Vagina (tissue), 2 donors: Measurements from ENCODE around the gene LEO1.

Experiments
- POLR2A ChIP-seq, 2 donors: fragments of 450-650 bp; IDR thresholded peaks; one replicate each; pipeline ENCODE4 v1.6.1; 2017; ENCODE audit warnings: antibody characterized with exemption in 2 of 2, mild to moderate bottlenecking in 2 of 2, moderate library complexity in 2 of 2
- POLR2AphosphoS5 ChIP-seq, 2 donors: sonication (generic); formaldehyde crosslinking; IDR thresholded peaks; one replicate each; pipeline ENCODE4 v1.9.0; 2017; ENCODE audit warnings: antibody characterized with exemption in 2 of 2, mild to moderate bottlenecking in 2 of 2, low read depth in 1 of 2; ENCODE audit not compliant: insufficient read depth in 1 of 2
- TF ChIP-seq, protein P1 (sequence below), 3 experiments: fragments of 450-650 bp in 2 of 3; fragments of 200-600 bp in 1 of 3; sonication (generic) in 1 of 3; IDR thresholded peaks; one replicate each; pipeline ENCODE4 v1.5.1; 2017 to 2019; ENCODE audit warnings: antibody characterized with exemption in 3 of 3, mild to moderate bottlenecking in 2 of 3, moderate library complexity in 2 of 3

DNA sequence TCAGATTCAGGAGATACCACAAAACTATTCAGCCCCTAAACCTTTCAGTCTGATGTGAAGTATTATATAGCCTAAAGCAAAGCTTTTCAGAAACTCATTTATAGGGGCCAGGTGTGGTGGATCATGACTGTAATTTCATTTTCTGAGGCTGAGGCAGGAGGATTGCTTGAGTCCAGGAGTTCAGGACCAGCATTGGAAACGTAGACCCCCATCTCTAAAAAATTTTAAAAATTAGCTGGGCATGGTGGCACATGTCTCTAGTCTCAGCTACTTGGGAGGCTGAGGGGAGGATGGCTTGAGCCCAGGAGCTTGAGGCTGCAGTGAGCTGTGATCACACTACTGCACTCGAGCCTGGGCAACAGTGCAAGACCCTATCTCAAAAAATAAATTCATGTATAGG, 82.1 kb downstream of the LEO1 start:
- TF ChIP-seq, protein P1, sequence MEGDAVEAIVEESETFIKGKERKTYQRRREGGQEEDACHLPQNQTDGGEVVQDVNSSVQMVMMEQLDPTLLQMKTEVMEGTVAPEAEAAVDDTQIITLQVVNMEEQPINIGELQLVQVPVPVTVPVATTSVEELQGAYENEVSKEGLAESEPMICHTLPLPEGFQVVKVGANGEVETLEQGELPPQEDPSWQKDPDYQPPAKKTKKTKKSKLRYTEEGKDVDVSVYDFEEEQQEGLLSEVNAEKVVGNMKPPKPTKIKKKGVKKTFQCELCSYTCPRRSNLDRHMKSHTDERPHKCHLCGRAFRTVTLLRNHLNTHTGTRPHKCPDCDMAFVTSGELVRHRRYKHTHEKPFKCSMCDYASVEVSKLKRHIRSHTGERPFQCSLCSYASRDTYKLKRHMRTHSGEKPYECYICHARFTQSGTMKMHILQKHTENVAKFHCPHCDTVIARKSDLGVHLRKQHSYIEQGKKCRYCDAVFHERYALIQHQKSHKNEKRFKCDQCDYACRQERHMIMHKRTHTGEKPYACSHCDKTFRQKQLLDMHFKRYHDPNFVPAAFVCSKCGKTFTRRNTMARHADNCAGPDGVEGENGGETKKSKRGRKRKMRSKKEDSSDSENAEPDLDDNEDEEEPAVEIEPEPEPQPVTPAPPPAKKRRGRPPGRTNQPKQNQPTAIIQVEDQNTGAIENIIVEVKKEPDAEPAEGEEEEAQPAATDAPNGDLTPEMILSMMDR (IDR thresholded peaks at IDR 0.05) = no peak
- TF ChIP-seq POLR2A (IDR thresholded peaks at IDR 0.05) (no peak), POLR2AphosphoS5 (IDR thresholded peaks at IDR 0.05; ENCODE audit: insufficient read depth in 1 of 2, low read depth in 1 of 2) (no peak)
